HG03469 (cell line): ENCODE results near the gene MCTP1.
"Not testable (repeated sequence)": the region's sequence is repeated elsewhere in the genome, so short reads cannot be mapped to it uniquely, and the experiment has no call there.

ENCODE experiments used
- ATAC-seq: cut with Tn5 transposase; IDR thresholded peaks from one replicate; pipeline ENCODE4 v1.9.1; 2021; ENCODE audit warnings: mild to moderate bottlenecking, moderate library complexity, moderate number of reproducible peaks; ENCODE audit not compliant: unreplicated experiment

MCTP1 gene

DNA sequence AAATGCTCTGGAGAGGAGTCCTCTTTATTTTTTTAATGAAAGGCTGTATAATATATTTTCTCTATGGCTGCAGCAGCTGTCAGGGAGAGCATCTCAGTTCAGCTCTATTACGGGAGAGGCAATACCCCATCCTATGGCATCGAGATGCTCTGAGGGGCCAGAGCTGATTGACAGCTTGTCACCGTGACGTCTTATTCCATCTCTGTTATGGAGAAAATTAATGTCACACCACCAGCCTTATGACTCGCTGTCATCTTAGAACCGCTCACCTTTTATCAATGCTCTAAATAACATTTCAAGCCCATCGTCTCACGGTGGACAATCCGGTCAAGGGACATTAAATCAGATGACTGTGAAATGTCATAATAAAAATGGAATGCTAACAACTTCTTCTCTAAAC lies 392.9 kb downstream of the MCTP1 start:
- ATAC-seq = no peak

DNA sequence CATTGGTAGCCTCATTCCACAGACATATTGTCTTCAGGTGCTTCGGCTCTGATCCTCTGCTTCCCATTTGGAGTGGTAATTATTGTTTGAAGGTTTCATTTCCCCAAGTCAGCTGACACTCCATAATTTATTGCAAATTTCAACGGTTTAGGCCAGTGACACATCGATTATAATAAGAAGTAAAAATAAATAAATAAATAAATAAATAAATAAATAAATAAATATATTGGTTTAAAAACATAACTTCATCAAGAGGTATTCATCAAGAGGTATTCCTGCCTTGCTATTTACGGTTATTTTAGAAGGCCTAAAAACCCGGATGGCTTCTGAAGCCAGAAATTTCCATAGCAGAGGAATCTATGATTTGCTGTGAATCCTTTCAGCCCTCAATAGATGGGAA lies 393.3 kb downstream of the MCTP1 start:
- ATAC-seq = no peak

DNA sequence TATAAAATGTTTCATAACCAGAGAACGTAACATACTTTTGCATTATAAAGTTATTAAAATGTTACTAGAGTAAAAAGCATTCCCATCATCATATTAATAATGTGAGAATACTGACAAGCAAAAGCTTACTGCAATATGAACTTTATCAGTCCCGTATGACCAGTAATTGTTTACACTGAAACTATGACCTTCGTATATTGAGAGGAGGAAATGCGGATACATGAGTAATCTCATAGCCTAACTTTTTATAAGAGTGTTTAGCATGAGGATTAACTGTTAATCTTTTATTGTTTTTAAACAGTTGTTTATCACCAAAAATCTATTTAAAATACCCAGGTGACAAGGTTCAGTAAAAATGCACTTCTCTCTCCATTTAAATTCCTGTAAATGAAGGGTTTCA lies 394.0 kb downstream of the MCTP1 start:
- no peak for ATAC-seq

DNA sequence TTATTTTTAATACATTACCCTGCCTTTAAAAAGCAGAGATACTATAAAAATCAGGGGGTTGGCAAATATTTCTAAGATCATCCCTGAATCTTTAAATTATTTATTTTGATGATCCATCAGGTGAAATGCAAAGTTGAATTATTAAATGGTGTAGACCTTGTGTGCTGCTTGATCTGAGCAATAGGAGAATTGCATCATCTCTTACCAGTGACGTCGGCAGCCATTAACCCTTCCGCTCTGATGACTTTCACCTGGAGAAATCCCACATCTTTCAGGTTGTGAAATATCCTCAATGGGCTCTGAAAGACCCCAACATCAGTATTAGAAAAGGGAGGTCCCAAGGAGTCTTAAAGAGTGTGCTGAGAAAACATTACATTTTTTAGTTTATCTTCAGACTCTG lies 396.2 kb downstream of the MCTP1 start:
- no peak for ATAC-seq

DNA sequence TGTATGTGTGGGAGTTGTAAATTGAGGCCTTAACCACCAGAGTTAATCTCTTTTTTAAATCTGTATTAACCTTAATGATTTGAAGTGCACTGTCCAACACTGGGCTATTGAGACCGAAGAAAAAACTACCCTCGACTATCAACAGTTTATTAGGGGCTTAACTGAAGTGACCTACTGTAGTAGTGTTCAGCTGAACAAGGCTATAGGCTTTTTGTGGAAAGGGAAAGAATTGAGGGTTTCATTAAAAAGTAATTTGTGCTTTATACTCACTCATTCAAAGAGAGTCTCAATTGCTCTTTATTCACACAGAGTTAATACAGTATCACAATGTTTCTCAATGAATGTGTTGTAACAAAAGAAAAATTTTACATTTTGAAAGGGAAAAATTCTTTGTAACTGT lies 399.0 kb downstream of the MCTP1 start:
- ATAC-seq = no peak

DNA sequence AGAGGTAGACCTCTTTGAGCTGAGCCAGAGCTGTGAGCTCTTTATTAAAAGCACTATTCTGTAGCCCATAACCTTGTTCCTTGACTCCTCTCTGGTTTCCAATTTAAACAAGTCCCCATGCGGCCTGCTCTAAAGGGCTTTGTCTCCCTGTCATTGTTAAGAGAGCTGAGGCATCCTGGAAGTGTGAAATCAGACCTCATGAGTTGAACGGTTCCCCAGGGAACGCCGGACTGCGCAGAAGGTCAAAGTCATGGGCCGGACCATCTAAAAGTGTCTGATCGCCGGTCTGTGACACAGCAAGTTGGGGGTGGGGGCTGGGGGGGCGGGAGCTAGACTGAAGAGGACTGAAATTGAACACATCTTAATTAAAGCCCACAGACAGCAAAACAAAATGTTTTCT lies 400.6 kb downstream of the MCTP1 start:
- no peak for ATAC-seq

DNA sequence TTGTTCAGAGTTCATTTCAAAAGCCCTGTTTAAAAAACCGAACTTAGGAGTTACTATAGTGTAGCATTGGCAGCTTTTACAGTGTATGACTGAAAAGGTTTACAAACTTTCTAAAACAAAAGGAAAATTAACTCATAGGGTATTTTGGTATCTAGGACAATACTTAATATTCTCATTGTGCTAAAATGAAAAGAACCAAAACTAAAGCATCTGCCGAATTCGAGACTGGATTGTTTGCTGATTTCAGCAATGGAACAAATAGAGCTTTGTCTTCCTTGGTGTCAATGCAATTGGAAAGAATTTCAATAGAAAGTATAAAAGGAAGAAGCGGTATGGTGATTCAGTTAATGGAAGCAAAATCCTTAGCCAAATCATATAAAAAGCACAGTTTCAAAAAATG lies 412.4 kb downstream of the MCTP1 start:
- no peak for ATAC-seq

DNA sequence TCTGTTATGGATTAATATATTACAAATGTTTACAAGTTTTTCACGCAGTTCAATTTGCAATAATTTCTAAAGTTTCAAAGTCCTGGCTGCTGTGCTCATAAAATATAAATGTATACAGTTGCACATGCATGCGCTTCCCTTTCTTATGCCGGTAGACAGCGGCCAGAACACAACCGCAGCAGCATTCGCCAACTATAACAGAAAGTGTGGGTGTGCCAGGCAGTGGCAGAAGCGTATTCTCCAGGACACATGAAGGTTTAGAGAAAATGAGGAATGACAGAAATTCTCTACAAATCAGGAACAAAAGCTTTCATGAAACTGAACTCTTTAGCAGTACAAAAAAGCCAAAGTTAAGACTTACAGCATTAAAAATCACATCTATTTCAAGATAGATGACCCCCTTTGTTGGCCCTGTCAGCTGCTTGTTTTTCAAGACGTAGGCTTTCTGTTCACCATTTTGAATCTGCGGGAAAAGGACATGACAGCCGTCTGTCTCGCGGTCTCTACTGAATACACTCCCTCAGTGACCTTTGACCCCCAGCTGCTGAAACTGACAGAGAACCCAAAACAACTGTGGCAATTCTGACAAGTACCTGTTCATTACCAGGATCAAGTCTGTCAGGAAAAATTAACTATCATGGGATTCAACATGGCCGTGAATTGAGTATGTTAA lies 414.2 kb downstream of the MCTP1 start:
- ATAC-seq = no peak

DNA sequence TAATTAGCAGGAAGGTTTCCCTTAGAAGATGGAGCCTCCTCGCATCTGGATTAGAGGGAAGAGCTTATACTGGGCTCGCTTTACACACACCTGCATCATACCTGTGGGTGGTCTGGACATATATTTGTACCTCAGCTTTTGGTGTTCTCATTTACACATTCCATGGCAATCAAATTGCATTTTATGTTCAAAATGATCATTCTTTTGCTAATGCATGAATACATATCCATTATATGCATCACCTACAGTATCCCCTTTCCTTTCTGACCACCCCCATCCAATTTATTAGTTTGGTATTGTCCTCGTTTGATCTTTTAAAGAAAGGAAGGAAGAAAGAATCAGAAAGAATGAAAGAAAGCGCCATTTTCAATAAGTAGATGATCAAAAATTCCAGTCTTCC lies 415.0 kb downstream of the MCTP1 start:
- no peak for ATAC-seq

DNA sequence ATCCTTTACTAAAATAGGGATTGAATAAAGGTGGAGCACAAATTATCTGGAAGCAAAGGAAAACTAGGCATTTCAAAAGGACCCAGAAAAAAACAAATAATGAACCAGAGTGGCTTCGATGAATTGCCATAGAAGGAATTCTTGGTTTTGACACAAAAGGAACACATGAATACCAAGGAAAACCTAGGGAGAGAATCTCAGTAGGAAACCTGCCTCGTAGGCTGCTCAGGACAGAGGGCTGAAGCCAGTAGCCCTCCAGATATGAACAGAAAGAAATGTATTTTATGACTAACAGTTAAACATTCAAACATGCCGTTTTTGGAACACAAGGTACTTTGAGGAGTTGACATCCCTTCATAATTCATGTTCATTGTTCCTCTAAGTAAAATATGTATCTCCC lies 420.9 kb downstream of the MCTP1 start:
- ATAC-seq = no peak

DNA sequence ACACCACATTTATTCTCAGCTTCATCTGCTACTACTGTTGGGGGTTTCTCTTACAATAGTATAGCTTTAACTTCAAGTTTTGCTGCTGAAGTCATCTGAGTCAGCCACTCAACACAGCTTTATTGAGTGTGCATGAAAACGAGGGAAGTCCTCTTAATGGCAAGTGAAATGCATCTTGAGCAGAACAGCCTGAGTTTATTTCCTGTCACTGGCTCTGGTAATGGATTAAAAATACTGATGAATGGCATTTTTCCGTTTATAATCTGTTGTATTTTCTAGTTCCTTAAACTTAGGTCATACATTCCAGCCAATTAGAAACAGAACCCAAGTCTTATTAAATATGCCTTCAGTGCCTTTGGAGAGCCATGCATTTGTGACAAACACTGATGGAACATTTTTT lies 427.8 kb downstream of the MCTP1 start:
- no peak for ATAC-seq

DNA sequence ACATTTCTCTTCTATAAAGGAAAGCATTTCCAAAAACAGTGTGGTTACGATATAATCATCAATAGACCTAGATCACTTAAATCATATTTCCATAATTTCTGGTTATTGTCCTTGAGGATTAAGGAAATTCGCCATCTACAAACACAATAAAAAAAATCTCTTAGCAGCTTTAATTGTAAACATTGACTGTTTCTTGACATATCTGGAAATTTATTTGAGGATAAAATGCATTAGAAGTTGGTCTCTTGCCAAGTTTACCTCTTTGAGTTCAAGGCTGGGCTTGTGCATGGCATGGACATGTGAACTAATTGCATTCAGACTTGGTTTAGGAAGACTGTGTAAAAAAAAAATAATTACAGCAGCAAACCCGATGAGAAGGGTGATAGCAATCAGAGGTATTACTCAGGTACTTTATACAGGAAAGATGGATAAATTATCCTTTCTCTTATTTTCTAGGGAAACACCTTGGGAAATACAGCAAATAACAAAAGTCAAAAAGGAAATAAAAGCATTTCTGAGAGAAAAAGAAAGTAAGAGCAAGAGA lies 428.6 kb downstream of the MCTP1 start:
- no peak for ATAC-seq

DNA sequence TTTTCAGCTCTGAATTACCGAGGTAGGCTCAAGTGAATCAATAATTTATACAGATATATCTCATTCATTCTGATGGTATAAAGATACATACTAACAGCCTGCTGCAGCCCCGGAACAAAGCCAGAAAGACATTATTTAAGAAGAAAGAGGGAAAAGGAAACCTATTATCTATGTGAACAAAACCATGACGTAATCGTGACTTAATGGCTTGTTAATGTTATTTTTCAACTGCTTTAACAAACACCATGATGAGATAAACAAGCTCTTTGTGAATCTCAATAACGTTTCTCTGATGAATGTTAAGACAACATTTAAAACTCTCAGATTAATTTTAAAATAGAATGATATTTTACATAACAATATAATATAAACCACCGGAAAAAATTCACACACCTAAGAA lies 429.4 kb downstream of the MCTP1 start:
- ATAC-seq = no peak

DNA sequence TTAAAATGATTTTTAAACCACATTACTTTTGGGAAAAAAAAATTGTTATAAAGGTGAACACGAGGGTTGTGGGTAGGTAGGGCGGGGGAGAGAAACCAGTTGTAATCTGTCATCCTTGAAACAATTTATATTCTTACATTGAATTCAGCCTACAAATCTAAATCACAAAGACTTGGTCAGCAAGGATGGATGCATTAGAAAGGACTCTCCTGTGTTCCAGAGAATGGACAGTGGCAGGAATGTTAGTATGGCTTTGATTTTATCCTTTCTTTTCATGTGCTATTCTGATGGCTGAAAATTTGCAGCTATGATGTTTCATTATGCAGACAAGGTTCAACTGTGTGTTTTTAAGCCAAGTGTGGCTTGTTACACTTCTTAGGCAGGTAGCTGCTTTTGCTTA lies 431.8 kb downstream of the MCTP1 start:
- ATAC-seq = no peak

DNA sequence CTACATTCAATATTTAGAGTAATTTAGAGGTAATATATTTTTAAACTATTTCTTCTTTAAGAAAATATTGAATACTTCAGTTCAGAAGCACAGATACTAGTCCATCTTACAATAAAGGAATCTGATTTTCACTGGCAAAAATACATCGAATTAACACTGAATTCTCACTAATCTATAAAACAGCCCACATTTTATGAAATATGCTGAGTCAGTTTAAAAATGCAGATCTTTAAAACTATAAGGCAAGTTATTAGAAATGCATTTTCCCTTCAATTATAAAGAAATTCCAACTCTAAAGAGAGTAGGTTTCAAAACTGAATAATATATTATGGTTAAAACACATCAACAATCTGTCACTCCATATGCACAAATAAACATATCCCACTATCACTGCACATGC lies 433.9 kb downstream of the MCTP1 start:
- no peak for ATAC-seq

DNA sequence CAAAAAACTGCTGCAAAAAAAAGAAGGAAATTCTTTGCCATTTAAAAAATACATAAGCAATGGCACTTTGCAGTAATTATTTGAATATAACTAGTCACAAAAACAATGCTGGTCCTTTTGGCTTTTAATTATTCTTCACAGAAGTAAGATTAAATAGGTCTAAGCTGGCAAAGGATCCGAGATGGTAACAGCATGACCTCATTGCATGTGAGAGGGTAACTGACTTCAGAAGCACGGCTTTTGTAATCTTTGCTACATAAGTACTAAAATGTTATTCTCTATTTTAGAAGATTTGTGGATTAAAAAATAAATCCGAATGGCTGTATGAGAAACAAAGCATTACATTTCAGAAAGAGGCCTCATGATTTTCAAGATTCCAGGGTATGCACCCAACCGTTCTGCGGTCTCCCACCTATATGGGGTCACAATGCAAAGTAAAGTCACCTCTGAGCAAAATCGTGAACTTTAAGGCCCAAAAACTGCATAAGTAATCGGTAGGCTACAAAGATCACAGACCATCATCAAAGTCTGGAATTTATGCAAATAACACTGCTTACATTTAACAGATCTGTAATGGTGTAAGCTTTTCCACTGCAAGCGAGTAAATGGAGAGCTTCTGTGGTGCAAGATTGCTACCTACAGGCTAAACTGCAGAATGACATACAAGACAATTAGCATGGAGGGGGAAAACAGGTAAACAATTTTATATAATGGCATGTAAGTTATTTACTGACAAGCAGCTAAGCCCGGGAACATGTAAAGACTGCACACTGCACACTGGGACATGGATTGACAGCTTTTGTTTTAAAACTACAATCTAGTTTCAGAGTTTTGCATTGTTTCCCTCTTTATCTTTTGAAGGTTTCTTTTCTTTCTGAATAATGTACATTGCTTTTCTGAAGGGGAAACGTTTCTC lies 434.8 kb downstream of the MCTP1 start:
- peak; percentile 95 for ATAC-seq

DNA sequence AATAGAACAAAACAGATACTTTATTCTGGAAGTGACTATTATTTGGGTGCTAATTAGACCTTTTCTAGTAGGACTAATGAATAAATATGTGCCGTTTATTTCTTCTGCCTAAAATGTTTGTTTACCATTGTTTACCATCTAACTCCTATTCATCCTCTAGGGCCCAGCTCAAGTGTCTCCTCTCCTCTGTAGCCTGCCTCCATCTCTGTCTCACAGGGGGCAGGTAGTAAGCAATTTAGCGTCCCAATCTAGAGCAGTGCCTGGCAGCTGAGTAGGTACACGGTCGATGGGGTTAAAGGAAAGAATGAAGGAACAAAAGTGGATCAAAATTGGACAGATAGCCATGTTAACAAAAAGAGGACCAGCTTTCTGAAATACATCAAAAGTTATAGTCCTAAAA lies 435.6 kb downstream of the MCTP1 start:
- ATAC-seq = no peak

DNA sequence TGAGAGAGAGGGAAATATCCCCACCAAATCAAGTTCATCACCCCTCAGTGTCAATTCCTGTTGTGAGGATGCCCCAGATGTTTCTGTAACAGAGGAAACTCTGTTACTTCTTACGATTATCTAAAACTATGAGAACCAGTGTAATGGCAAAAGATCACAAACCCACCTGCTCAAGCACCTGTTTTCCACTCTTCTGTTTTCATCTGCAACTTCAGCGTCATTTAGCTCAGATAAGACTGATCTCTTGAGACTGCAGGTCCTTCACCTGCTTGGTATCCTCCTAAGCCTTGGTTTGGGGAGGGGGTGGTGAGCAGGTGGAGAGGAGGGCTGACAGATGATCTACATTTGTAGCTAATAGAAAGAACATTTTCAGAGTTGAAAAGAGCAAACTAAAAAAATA lies 437.2 kb downstream of the MCTP1 start:
- ATAC-seq = no peak

DNA sequence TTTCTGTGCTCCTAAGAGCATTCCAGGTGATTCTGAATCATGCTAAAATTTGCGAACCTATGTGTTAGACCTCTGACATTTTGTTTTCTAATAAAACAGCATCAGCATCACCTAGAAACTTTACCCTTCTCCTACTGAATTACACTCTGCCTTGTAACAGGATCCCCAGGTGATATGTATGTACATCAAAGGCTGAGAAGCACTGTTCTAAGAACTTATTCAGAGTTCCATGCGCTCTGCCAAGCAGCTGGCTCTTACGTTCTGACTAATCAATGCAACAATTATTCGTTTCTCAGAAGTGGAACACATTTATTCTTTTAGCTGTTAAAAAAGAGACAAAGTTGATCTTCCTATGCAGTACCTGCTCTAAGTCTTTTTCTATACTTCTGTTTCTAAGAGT lies 437.9 kb downstream of the MCTP1 start:
- no peak for ATAC-seq

DNA sequence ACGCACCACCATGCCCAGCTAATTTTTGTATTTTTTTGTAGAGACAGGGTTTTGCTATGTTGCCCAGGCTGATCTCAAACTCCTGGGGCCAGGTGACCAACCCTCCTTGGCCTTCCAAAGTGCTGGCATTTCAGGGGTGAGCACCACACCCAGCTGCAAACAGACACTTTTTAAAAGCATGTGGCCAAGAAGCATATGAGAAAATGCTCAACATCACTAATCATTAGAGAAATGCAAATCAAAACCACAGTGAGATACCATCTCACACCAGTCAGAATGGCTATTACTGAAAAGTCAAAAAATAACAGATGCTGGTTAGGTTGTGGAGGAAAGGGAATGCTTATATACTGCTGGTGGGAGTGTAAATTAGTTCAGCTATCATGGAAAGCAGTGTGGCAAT lies 439.2 kb downstream of the MCTP1 start:
- not testable (repeated sequence) for ATAC-seq

DNA sequence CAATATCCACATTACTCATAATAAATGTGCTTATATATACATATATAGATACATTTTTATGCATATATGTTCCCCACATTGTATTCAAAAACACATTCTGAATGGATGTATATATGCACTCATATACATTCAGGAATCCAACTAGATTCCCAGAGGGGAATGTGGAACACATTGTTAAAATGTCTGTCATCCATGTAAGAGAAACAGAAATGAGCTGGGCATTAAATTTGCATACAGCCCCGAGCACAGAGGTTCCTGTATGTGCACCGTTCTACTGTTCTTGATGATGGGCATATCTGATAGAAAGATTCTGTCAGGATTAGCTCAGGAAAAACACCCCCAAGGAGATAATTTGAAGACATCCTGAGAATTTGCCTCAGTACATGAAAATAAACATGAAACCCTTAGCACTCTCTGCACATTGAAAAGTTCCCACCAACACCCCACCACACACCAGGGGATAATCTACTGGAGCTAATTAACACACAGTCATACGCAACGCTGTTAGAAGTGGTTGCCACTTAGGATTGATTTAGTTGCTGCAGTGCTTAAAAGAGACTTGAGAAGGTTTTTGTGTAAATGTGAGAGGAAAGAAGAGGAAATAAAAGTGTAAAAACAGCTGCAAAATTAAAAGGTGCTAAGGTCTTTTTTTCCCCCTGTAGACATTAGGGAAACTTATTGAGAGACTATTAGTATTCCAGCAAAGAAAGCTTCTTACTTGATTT lies 443.1 kb downstream of the MCTP1 start:
- ATAC-seq = no peak

DNA sequence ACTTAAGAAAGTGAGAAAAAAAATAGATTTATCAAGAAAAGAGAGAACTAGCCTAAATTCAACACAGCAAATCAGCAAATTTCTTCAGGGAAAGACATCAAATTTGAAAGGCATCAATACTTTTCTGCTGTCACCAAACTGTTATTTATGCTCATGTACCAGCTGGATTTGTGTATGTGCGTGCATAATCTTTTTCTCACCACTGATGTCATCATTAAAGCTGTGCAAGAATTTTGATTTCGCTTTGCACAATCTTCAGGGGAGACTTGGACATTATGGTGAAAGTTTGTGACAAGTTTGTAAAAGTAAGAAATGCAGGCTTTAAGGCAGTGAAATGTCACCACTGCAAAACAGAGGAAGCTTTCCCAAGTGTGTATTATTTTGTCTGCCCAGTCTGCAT lies 451.0 kb downstream of the MCTP1 start:
- ATAC-seq = no peak
